ENCODE results near the gene NOCT.
"Not testable (repeated sequence)": the region's sequence is repeated elsewhere in the genome, so short reads cannot be mapped to it uniquely, and the experiment has no call there.

- TF ChIP-seq EZH2 (IDR thresholded peaks at IDR 0.05; ENCODE audit: borderline replicate concordance, insufficient read depth, low read depth, low read length, poor library complexity, severe bottlenecking); CTCF (IDR thresholded peaks at IDR 0.05): not testable (repeated sequence)
Observed at GRCh38 chr4:139008278-139008677, 7.3 kb upstream of the NOCT start.

Measured in B cell (primary cell).